K562 (cell line): ENCODE measurements around the gene CSNK1G3. TPM values are rescaled to one million over a fixed set of nuclear protein-coding genes. Genes with fewer than 3 reads are reported as not detected.

Source experiments
- ATF7 ChIP-seq: fragments of 450-650 bp; IDR thresholded peaks from 2 replicates; pipeline ENCODE4 v1.7.1; 2014; ENCODE audit warnings: mild to moderate bottlenecking, moderate library complexity
- CBFA2T2 ChIP-seq: fragments of 450-650 bp; conservative IDR thresholded peaks from 2 replicates; pipeline ENCODE4 v1.6.1; 2017; ENCODE audit warnings: mild to moderate bottlenecking
- EP300 ChIP-seq: IDR thresholded peaks from 2 replicates; pipeline ENCODE4 v1.6.1; 2012; ENCODE audit warnings: low read length, improper control_type of control experiment
- ETS2 ChIP-seq: IDR thresholded peaks from 2 replicates; pipeline ENCODE4 v1.6.1; 2016; ENCODE audit warnings: borderline replicate concordance, missing genetic modification characterization, mild to moderate bottlenecking, moderate library complexity, missing compliant biosample characterization; ENCODE audit not compliant: poor library complexity, severe bottlenecking
- KDM4B ChIP-seq, 2 experiments: fragments of 450-650 bp in 1 of 2; sonication (generic) in 1 of 2; IDR thresholded peaks; 2 replicates each; pipeline ENCODE4 v1.6.1; 2016 to 2017; ENCODE audit warnings: borderline replicate concordance in 2 of 2, antibody characterized with exemption in 1 of 2, low read depth in 1 of 2, mild to moderate bottlenecking in 1 of 2
- MAFF ChIP-seq: IDR thresholded peaks from 2 replicates; pipeline ENCODE4 v1.6.1; 2012; ENCODE audit warnings: low read length, improper control_type of control experiment
- OTX1 ChIP-seq: fragments of 450-650 bp; formaldehyde crosslinking; IDR thresholded peaks from 2 replicates; pipeline ENCODE4 v1.4.0; 2022; ENCODE audit warnings: mild to moderate bottlenecking
- REST ChIP-seq, 2 experiments: fragments of 450-650 bp; formaldehyde crosslinking in 1 of 2; IDR thresholded peaks; 2 replicates each; pipeline versions ENCODE4 v1.4.0 to v1.6.1; 2014 to 2020; ENCODE audit warnings: mild to moderate bottlenecking in 2 of 2, borderline replicate concordance in 1 of 2, low read depth in 1 of 2
- ZNF121 ChIP-seq: sonication (generic); formaldehyde crosslinking; conservative IDR thresholded peaks from 2 replicates; pipeline ENCODE4 v1.8.0; 2022; ENCODE audit warnings: missing genetic modification reagents
- ZNF696 ChIP-seq: fragments of 250-450 bp; sonication (Bioruptor Pico); conservative IDR thresholded peaks from 2 replicates; pipeline ENCODE4 v1.4.0; 2020; ENCODE audit warnings: mild to moderate bottlenecking, moderate library complexity
- ZNF785 ChIP-seq: fragments of 250-450 bp; sonication (Bioruptor Pico); IDR thresholded peaks from 2 replicates; pipeline ENCODE4 v1.4.0; 2020; ENCODE audit warnings: mild to moderate bottlenecking
- polyA plus RNA-seq, 8 experiments: library from polyadenylated mRNA; depleted of rRNA in 4 of 8; stranded (reverse) in 5 of 8; unstranded in 3 of 8; fragments of >200 nt; fragmentation: Nextera tagmentation in 2 of 8; fragmentation: Illumina TruSeq in 1 of 8; extraction: Ambion mirVana in 2 of 8; extraction: Trizol in 1 of 8; gene quantifications; 2 replicates each; pipeline versions ENCODE4 v1.2.1 to v1.2.3, GENCODE V29; 2011 to 2014; ENCODE audit warnings: inconsistent platforms in 1 of 8, missing spikeins in 1 of 8
- total RNA-seq, 7 experiments: library from RNA; depleted of rRNA in 6 of 7; stranded (reverse); fragments of >200 nt in 6 of 7; fragmentation: Illumina TruSeq in 2 of 7; extraction: Trizol in 2 of 7; gene quantifications; 2 replicates each; pipeline versions ENCODE4 v1.2.1 to v1.2.3, GENCODE V29; 2011 to 2021; ENCODE audit warnings: low replicate concordance in 1 of 7

The CSNK1G3 gene
- total and polyA plus RNA-seq, 9 of the 15 experiments (the other 6 are each of a cell fraction or from before 2014, with no cell fraction given): 8.3 to 27.6 (median 16.5) TPM

GRCh38 chr5:123561230-123561629, 49.3 kb downstream of the CSNK1G3 start (continued):
- TF ChIP-seq REST (IDR thresholded peaks at IDR 0.05; ENCODE audit: borderline replicate concordance) (no peak), REST (CRISPR knock-in tag; IDR thresholded peaks at IDR 0.05; ENCODE audit: low read depth) (no peak), ZNF785 (CRISPR knock-in tag) (no peak), KDM4B (IDR thresholded peaks at IDR 0.05; ENCODE audit: borderline replicate concordance in 2 of 2, low read depth in 1 of 2) (no peak), OTX1 (CRISPR knock-in tag) (no peak), MAFF (no peak), ETS2 (tag) (no peak), ZNF121 (CRISPR knock-in tag) (no peak), EP300 (no peak), CBFA2T2 (no peak), ATF7 (no peak), ZNF696 (CRISPR knock-in tag) (no peak)
